MV-4-11 (cell line): ENCODE measurements around the gene EFNA4.

Experiments used
- DNase-seq: peaks from one replicate; lab custom pipeline; 2025; lab: John Stamatoyannopoulos, UW

Gene EFNA4

GRCh38 chr1:155033524-155033923 lies 30.0 kb upstream of the EFNA4 start, which contains the start of the genes DCST1 and DCST2:
Gene DCST1, plus strand, starts transcription at chr1:155033824. Its CDS starts 213 bp downstream, at chr1:155034037.
Gene DCST2, minus strand, starts transcription at chr1:155033781. Its CDS starts 80 bp downstream, at chr1:155033701.
- DNase-seq, result no peak

GRCh38 chr1:155034318-155035208 lies 29.0 kb upstream of the EFNA4 start:
- no peak for DNase-seq

- peak; percentile 42 for DNase-seq
Observed at GRCh38 chr1:155035936-155036335, 27.6 kb upstream of the EFNA4 start.

- DNase-seq, result no peak
Observed at GRCh38 chr1:155037043-155037442, 26.5 kb upstream of the EFNA4 start.

GRCh38 chr1:155037851-155038441 lies 25.6 kb upstream of the EFNA4 start:
- no peak for DNase-seq

GRCh38 chr1:155038602-155039307 lies 24.8 kb upstream of the EFNA4 start:
- peak; percentile 37 for DNase-seq

- DNase-seq, result no peak
Observed at GRCh38 chr1:155039308-155039669, 24.3 kb upstream of the EFNA4 start.

- no peak for DNase-seq
Observed at GRCh38 chr1:155040358-155041093, 23.0 kb upstream of the EFNA4 start.

GRCh38 chr1:155042789-155043188 lies 20.8 kb upstream of the EFNA4 start:
- no peak for DNase-seq

- DNase-seq, result no peak
Observed at GRCh38 chr1:155043301-155043702, 20.2 kb upstream of the EFNA4 start.

GRCh38 chr1:155043793-155044192 lies 19.7 kb upstream of the EFNA4 start:
- DNase-seq, result no peak

- no peak for DNase-seq
Observed at GRCh38 chr1:155044365-155044764, 19.2 kb upstream of the EFNA4 start.

- DNase-seq, result peak; percentile 84
Observed at GRCh38 chr1:155044812-155045657, 18.5 kb upstream of the EFNA4 start.

- no peak for DNase-seq
Observed at GRCh38 chr1:155048449-155049334, 14.8 kb upstream of the EFNA4 start.

GRCh38 chr1:155049651-155050559 lies 13.6 kb upstream of the EFNA4 start:
- no peak for DNase-seq

- peak; percentile 71 for DNase-seq
Observed at GRCh38 chr1:155050560-155051341, 12.8 kb upstream of the EFNA4 start, which contains the start of gene ADAM15. Gene ADAM15, plus strand, starts transcription at chr1:155051316. Its CDS starts 71 bp downstream, at chr1:155051387.

GRCh38 chr1:155051342-155051776 lies 12.2 kb upstream of the EFNA4 start:
- DNase-seq, result no peak
